DOHH2 (cell line): ENCODE data around the gene ADAD2.

Experiments
- H3F3A ChIP-seq: fragments of 200-600 bp; sonication (generic), shearing (Covaris generic); 2 replicates; pipeline ENCODE4 v1.6.0; 2016; ENCODE audit warnings: antibody characterized with exemption, mild to moderate bottlenecking; ENCODE audit not compliant: control insufficient read depth, insufficient read depth
- H3K27ac ChIP-seq: fragments of 200-600 bp; sonication (generic); 2 replicates; pipeline ENCODE4 v1.5.1; 2014; ENCODE audit warnings: low read depth, mild to moderate bottlenecking, low read length, moderate library complexity
- H3K27me3 ChIP-seq: fragments of 200-600 bp; sonication (generic); 2 replicates; pipeline ENCODE4 v1.6.1; 2014; ENCODE audit warnings: mild to moderate bottlenecking, low read length, mixed read lengths; ENCODE audit not compliant: control insufficient read depth
- H3K36me3 ChIP-seq: fragments of 200-600 bp; sonication (generic); 2 replicates; pipeline ENCODE4 v1.6.1; 2014; ENCODE audit warnings: mild to moderate bottlenecking, low read length, moderate library complexity, mixed read lengths; ENCODE audit not compliant: control insufficient read depth
- H3K4me1 ChIP-seq: fragments of 200-600 bp; sonication (generic); 2 replicates; pipeline ENCODE4 v1.6.1; 2014; ENCODE audit warnings: mild to moderate bottlenecking, low read length, mixed read lengths; ENCODE audit not compliant: control insufficient read depth
- H3K4me2 ChIP-seq: fragments of 200-600 bp; sonication (generic); 2 replicates; pipeline ENCODE4 v1.6.0; 2014; ENCODE audit warnings: mild to moderate bottlenecking, low read length, moderate library complexity
- H3K4me3 ChIP-seq: fragments of 200-600 bp; sonication (generic); 2 replicates; pipeline ENCODE4 v1.5.1; 2014; ENCODE audit warnings: mild to moderate bottlenecking, low read length, mixed read lengths
- H3K79me2 ChIP-seq: fragments of 200-600 bp; sonication (generic); 2 replicates; pipeline ENCODE4 v1.6.1; 2014; ENCODE audit warnings: mild to moderate bottlenecking, low read length, mixed read lengths; ENCODE audit not compliant: control insufficient read depth
- H3K9me2 ChIP-seq: fragments of 200-600 bp; sonication (generic); replicated peaks from 2 replicates; pipeline ENCODE4 v1.6.1; 2014; ENCODE audit warnings: mild to moderate bottlenecking, low read length, mixed read lengths; ENCODE audit not compliant: control insufficient read depth
- H3K9me3 ChIP-seq: fragments of 200-600 bp; sonication (generic); 2 replicates; pipeline ENCODE4 v1.6.1; 2014; ENCODE audit warnings: antibody characterized with exemption, low read length, mixed read lengths; ENCODE audit not compliant: control insufficient read depth, insufficient read depth
- H4K20me1 ChIP-seq: fragments of 200-600 bp; sonication (generic); 2 replicates; pipeline ENCODE4 v1.6.0; 2014; ENCODE audit warnings: low read depth, mild to moderate bottlenecking, antibody characterized with exemption, low read length, moderate library complexity; ENCODE audit not compliant: control insufficient read depth, insufficient read depth
- EZH2phosphoT487 ChIP-seq: fragments of 200-600 bp; sonication (generic); IDR thresholded peaks from 2 replicates; pipeline ENCODE4 v1.6.1; 2017; ENCODE audit warnings: borderline replicate concordance, mild to moderate bottlenecking, antibody characterized with exemption, low read length, moderate library complexity, mixed read lengths
- TF ChIP-seq, protein P1 (sequence below): fragments of 200-600 bp; sonication (generic); IDR thresholded peaks from one replicate; pipeline ENCODE4 v1.5.1; 2014; ENCODE audit warnings: antibody characterized with exemption, mild to moderate bottlenecking, low read depth, low read length; ENCODE audit not compliant: poor library complexity, severe bottlenecking

The ADAD2 gene

DNA sequence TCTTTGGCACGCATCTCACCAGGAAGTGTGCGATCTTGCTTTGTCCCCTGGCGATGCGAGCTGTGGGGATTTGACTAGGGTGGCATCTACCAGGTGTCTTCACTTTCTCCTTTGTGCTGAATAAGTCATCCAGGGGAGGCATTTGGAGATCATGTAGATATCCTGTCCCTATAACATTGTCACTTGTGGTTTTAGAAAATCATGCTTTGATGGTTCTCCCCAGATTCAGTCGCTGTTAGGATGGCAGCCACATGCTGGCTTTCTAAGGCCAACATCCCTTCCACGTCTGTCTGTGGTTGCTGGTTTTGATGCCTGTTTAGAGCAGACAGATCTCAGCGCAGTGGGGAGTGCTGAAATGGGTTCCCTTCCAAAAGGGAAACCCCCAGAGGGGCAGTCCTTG lies 2.5 kb downstream of the ADAD2 start:
- no peak for TF ChIP-seq EZH2phosphoT487
- TF ChIP-seq, protein P1, sequence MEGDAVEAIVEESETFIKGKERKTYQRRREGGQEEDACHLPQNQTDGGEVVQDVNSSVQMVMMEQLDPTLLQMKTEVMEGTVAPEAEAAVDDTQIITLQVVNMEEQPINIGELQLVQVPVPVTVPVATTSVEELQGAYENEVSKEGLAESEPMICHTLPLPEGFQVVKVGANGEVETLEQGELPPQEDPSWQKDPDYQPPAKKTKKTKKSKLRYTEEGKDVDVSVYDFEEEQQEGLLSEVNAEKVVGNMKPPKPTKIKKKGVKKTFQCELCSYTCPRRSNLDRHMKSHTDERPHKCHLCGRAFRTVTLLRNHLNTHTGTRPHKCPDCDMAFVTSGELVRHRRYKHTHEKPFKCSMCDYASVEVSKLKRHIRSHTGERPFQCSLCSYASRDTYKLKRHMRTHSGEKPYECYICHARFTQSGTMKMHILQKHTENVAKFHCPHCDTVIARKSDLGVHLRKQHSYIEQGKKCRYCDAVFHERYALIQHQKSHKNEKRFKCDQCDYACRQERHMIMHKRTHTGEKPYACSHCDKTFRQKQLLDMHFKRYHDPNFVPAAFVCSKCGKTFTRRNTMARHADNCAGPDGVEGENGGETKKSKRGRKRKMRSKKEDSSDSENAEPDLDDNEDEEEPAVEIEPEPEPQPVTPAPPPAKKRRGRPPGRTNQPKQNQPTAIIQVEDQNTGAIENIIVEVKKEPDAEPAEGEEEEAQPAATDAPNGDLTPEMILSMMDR = no peak
- Histone ChIP-seq H3K4me3 (peak overlapping the region; percentile 64), H3K27ac (no peak overlapping the region)

DNA sequence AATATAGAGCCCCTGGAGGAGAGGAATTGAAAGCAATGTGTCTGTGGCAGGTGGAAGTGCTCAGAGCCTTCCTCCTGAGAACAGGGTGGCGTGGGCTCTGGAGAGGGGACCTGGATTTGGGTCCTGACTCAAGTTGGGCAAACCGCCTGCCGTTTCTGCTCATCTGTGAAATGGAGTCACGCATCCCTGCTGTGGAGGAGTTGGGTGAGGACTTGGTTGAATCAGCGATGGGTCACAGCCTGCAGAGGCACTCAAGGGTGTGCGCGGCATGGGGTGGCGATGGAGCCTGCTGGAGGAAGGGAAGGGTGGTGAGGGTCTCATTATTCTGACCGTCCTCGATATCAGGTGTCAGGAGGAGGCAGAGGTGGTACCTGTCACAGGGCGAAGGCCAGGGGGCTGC lies 3.1 kb downstream of the ADAD2 start:
- Histone ChIP-seq H3F3A (no peaks in the 10 kb centered on the region), H3K4me1 (peaks cover 20% of the 10 kb centered on the region), H3K4me2 (peak overlapping the region; percentile 62), H3K27ac (no peak overlapping the region), H3K36me3 (no peaks in the 10 kb centered on the region), H3K4me3 (peak overlapping the region; percentile 64), H3K9me3 (no peaks in the 10 kb centered on the region), H3K79me2 (no peaks in the 10 kb centered on the region), H3K27me3 (no peaks in the 10 kb centered on the region), H3K9me2 (no peaks in the 10 kb centered on the region), H4K20me1 (no peaks in the 10 kb centered on the region)
- TF ChIP-seq, protein P1 = no peak
- no peak for TF ChIP-seq EZH2phosphoT487

More for the DNA sequence above, 2.5 kb downstream of the ADAD2 start:
- H4K20me1 ChIP-seq = no peaks in the 10 kb centered on the region
- no peaks in the 10 kb centered on the region for H3K36me3 ChIP-seq
- peak overlapping the region; percentile 62 for H3K4me2 ChIP-seq
- no peaks in the 10 kb centered on the region for H3K9me3 ChIP-seq
- no peaks in the 10 kb centered on the region for H3K27me3 ChIP-seq
- H3K79me2 ChIP-seq = no peaks in the 10 kb centered on the region
- no peaks in the 10 kb centered on the region for H3F3A ChIP-seq
- peaks cover 20% of the 10 kb centered on the region for H3K4me1 ChIP-seq
- H3K9me2 ChIP-seq = no peaks in the 10 kb centered on the region

DNA sequence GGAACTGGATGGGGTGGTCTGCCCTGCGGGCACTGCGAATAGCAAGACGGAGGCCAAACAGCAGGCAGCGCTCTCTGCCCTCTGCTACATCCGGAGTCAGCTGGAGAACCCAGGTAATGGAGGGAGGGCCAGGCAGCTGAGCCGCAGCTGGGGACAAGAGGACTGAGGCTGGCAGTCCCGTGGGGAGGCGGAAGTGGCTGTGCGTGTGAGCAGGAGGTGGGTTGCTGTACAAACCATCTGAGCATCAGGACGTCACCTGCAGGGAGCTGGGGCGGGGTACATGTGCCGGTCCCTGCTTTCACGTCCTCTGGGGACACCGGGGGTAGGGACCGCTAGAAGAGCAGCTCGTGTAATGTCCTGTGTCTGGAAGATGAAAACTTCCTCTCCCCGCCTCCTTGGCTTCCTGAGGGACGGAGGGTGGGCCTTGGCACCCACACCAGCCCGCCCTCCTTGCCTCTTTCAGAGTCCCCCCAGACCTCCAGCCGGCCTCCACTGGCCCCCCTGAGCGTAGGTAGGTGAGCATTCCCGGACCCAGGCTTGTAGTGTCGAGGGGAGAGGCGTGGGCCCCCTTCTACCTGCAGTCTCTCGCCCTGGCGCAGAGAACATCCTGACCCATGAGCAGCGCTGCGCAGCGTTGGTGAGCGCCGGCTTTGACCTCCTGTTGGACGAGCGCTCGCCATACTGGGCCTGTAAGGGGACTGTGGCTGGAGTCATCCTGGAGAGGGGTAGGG lies 3.7 kb downstream of the ADAD2 start:
- TF ChIP-seq, protein P1 = peak; percentile 34
- TF ChIP-seq EZH2phosphoT487 = no peak
- H3K27me3 ChIP-seq = no peaks in the 10 kb centered on the region
- H3K4me2 ChIP-seq = peak overlapping the region; percentile 62
- H3K9me2 ChIP-seq = no peaks in the 10 kb centered on the region
- no peaks in the 10 kb centered on the region for H3K9me3 ChIP-seq
- no peaks in the 10 kb centered on the region for H3K79me2 ChIP-seq
- H3F3A ChIP-seq = no peaks in the 10 kb centered on the region
- no peaks in the 10 kb centered on the region for H3K36me3 ChIP-seq
- peak overlapping the region; percentile 64 for H3K4me3 ChIP-seq
- H4K20me1 ChIP-seq = no peaks in the 10 kb centered on the region
- H3K27ac ChIP-seq = no peak overlapping the region
- peaks cover 20% of the 10 kb centered on the region for H3K4me1 ChIP-seq
